K562 (cell line): Measurements from ENCODE around the gene CST8.

Source experiments
- ARNT ChIP-seq, 2 experiments: fragments of 450-650 bp; IDR thresholded peaks; 2 replicates each; pipeline ENCODE4 v1.6.1; 2016; ENCODE audit warnings: mild to moderate bottlenecking in 1 of 2
- CTCF ChIP-seq, 3 experiments: IDR thresholded peaks in 2 of 3; conservative IDR thresholded peaks in 1 of 3; 2 replicates each; pipeline ENCODE4 v1.5.1; 2011 to 2012; ENCODE audit warnings: low read length in 3 of 3, mild to moderate bottlenecking in 3 of 3, control low read depth in 2 of 3, improper control_type of control experiment in 1 of 3, inconsistent platforms in 1 of 3, low read depth in 1 of 3, mixed read lengths in 1 of 3, moderate library complexity in 1 of 3; ENCODE audit not compliant: insufficient read depth in 2 of 3
- JUN ChIP-seq, 2 experiments: sonication (generic) in 1 of 2; formaldehyde crosslinking in 1 of 2; IDR thresholded peaks; 2 replicates each; pipeline versions ENCODE4 v1.6.1 to v1.8.0; 2012 to 2022; ENCODE audit warnings: borderline replicate concordance in 2 of 2, mild to moderate bottlenecking in 2 of 2, improper control_type of control experiment in 1 of 2, low read depth in 1 of 2, low read length in 1 of 2, missing genetic modification reagents in 1 of 2
- KLF13 ChIP-seq: fragments of 450-650 bp; IDR thresholded peaks from 2 replicates; pipeline ENCODE4 v1.6.1; 2016; ENCODE audit warnings: missing genetic modification characterization, low read depth, mild to moderate bottlenecking, missing compliant biosample characterization, moderate library complexity, borderline replicate concordance
- SIX5 ChIP-seq, 2 experiments: IDR thresholded peaks; 2 replicates each; pipeline ENCODE4 v1.6.1; 2011; ENCODE audit warnings: low read length in 2 of 2, borderline replicate concordance in 1 of 2, low read depth in 1 of 2, mild to moderate bottlenecking in 1 of 2, moderate library complexity in 1 of 2; ENCODE audit not compliant: insufficient read depth in 1 of 2
- ZBTB11 ChIP-seq, 3 experiments: fragments of 200-800 bp in 1 of 3; fragments of 250-450 bp in 1 of 3; fragments of 450-650 bp in 1 of 3; sonication (Bioruptor Pico) in 1 of 3; sonication (Bioruptor generic) in 1 of 3; formaldehyde crosslinking in 1 of 3; IDR thresholded peaks; 2 replicates each; pipeline versions ENCODE4 v1.6.1 to v1.8.0; 2016 to 2022; ENCODE audit warnings: mild to moderate bottlenecking in 2 of 3, missing genetic modification characterization in 2 of 3, missing compliant biosample characterization in 1 of 3, moderate library complexity in 1 of 3
- ZBTB8A ChIP-seq: fragments of 450-650 bp; IDR thresholded peaks from 2 replicates; pipeline ENCODE4 v1.6.1; 2018; ENCODE audit warnings: mild to moderate bottlenecking, moderate library complexity; ENCODE audit not compliant: partially characterized antibody
- ZC3H4 ChIP-seq: sonication (generic); formaldehyde crosslinking; IDR thresholded peaks from 2 replicates; pipeline ENCODE4 v1.9.0; 2021; ENCODE audit warnings: missing genetic modification reagents, borderline replicate concordance
- ZNF384 ChIP-seq: IDR thresholded peaks from 2 replicates; pipeline ENCODE4 v1.6.1; 2012; ENCODE audit warnings: low read depth, low read length, improper control_type of control experiment

DNA sequence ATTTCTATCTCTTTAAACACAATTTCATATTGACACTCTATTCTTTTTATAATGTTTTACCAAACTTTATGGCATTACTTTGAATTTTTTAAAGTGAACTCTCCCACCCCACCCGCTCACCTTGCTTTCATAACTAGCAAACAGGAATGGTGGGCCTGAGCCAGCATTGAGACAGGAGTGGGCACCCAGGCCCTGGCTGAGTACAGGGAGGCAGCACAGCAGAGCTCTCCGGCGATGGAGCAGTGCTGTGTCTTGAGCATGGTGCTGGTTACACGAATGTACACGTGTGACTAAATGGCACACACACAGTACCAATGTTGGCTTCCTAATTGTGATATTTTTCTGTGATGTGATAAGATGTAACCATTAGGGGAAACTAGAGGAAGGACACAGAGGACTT is 42.8 kb upstream of the CST8 start:
- TF ChIP-seq SIX5 (IDR thresholded peaks at IDR 0.05; ENCODE audit: borderline replicate concordance in 1 of 2, insufficient read depth in 1 of 2, low read depth in 1 of 2, low read length in 2 of 2) = no peak
- TF ChIP-seq ZBTB8A = no peak
- no peak for TF ChIP-seq CTCF (IDR thresholded peaks at IDR 0.05 in 2 of 3, conservative IDR thresholded peaks at IDR 0.05 in 1 of 3; ENCODE audit: insufficient read depth in 2 of 3, low read depth in 1 of 3, low read length in 3 of 3)
- no peak for TF ChIP-seq KLF13
- no peak for TF ChIP-seq ARNT (IDR thresholded peaks at IDR 0.05)
- no peak for TF ChIP-seq ZC3H4 (CRISPR knock-in tag)
- TF ChIP-seq ZBTB11 (CRISPR knock-in tag; IDR thresholded peaks at IDR 0.05) = no peak
- no peak for TF ChIP-seq JUN (IDR thresholded peaks at IDR 0.05; ENCODE audit: borderline replicate concordance, low read depth, low read length)
- no peak for TF ChIP-seq JUN (CRISPR knock-in tag; IDR thresholded peaks at IDR 0.05; ENCODE audit: borderline replicate concordance)
- no peak for TF ChIP-seq ZNF384
